Epithelial cell of esophagus (primary cell): Measurements from ENCODE around the gene TUBGCP2.
A peak's percentile ranks its signal among the peaks of the same experiment; 100 is the strongest.

Experiments used
- DNase-seq: peaks from one replicate; pipeline ENCODE4 v3.0.0; 2010; ENCODE audit warnings: low read depth
- H3K4me3 ChIP-seq: 2 replicates; pipeline ENCODE4 v1.5.1; 2011; ENCODE audit warnings: mild to moderate bottlenecking, low read length, control low read depth
- TF ChIP-seq, protein P1 (sequence below): IDR thresholded peaks from 2 replicates; pipeline ENCODE4 v1.5.1; 2011; ENCODE audit warnings: low read depth, mild to moderate bottlenecking, low read length, control low read depth, inconsistent platforms; ENCODE audit not compliant: insufficient read depth; ENCODE audit errors: missing control alignments

Gene TUBGCP2

DNA sequence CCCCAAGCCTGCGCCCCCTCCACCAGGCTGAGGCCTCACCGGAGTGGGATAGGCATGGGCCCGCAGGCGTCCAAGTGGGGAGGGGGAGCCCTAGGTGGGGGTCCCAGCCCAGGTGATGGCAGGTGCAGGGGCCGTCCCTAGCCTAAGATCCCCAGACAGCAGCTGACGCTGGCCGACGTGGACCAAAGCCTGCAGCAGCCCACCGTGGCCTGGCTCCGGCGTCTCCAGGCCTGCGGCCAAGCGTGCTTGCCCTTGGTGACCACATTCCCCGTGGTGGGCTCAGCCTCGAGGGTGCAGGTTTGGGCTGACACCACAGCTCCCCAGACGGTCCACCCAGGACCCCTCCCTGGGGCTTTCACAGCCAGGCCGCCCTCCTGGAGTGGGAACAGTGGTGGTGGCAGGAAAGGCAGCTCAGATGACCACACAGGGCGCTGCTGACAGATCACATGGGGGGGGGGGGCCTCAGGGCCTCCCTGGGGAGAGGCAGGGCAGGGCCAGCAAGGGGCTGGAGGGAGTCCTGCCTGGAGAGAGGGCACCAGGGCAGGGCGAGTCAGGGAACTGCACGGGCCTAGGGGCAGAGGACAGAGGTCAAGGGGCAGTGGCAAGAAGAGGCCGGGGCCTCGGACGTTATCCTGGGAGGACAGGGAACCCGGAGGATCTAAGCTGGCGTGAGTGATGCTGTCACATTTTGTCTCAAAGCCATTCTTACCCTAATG, 31.2 kb downstream of the TUBGCP2 start:
- no peak overlapping the region for H3K4me3 ChIP-seq
- TF ChIP-seq, protein P1, sequence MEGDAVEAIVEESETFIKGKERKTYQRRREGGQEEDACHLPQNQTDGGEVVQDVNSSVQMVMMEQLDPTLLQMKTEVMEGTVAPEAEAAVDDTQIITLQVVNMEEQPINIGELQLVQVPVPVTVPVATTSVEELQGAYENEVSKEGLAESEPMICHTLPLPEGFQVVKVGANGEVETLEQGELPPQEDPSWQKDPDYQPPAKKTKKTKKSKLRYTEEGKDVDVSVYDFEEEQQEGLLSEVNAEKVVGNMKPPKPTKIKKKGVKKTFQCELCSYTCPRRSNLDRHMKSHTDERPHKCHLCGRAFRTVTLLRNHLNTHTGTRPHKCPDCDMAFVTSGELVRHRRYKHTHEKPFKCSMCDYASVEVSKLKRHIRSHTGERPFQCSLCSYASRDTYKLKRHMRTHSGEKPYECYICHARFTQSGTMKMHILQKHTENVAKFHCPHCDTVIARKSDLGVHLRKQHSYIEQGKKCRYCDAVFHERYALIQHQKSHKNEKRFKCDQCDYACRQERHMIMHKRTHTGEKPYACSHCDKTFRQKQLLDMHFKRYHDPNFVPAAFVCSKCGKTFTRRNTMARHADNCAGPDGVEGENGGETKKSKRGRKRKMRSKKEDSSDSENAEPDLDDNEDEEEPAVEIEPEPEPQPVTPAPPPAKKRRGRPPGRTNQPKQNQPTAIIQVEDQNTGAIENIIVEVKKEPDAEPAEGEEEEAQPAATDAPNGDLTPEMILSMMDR: no peak
- no peak for DNase-seq

DNA sequence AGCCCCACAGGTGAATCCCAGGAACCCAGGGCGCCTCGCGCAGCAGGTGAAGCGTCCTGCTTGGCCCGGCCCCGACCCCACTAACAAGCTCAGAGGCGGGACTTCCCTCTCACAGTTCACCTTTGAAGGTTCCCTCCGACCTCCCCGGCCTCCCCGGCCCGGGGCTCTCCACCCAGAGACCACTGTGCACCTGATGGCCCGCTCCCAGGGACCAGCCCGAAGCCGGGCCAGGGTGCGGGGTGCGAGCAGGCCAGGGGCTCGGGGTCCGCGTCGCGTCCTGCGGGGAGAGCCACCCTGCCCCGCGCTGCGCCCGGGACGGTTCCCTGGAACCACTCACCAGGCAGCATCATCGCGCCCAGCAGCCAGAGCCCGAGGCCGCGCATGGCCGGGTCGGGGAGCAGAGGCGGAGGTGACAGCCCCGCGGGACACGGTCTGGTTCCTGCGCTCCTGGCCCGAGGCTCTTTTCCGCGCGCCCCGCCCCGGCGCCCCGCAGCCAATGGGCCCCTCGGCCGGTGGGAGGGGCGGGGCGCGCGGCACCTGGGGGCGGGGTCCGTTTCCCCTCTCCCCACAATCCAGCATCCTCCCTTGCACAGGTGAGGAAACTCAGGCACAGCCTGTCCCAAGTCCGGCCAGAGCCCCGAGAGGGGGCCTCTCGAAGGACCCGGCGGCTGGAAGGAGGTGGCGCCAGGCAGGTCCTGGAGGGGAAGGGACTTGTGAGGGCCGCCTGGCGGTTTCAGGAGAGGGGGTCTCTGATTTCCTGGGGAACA, 32.1 kb downstream of the TUBGCP2 start, which contains the start of gene ADAM8:
Gene ADAM8 (minus strand): TSS at position 434 of the 767 bp plus-strand sequence. CDS start 51 bp downstream, at position 383.
- TF ChIP-seq, protein P1: no peak
- DNase-seq: peak; percentile 51
- peak within 1 kb of the TSS; percentile 5 for H3K4me3 ChIP-seq

DNA sequence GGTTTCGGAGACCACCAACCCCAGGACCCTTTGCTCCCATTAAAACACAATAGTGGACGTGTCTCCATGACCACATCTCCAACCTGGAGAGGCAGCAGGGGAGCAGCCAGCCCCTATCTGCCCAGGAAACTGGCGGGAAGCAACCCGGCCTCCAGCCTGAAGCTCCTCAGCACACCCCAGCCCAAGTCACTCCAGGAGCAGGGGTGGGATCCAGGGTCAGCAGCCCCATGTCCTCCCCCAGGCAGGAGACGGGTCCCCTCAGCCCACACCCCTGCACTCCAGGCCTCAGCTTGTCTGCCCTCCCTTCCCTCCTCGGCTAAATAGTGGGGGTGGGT, 32.6 kb downstream of the TUBGCP2 start:
- DNase-seq: no peak
- no peak overlapping the region for H3K4me3 ChIP-seq
- TF ChIP-seq, protein P1: no peak

DNA sequence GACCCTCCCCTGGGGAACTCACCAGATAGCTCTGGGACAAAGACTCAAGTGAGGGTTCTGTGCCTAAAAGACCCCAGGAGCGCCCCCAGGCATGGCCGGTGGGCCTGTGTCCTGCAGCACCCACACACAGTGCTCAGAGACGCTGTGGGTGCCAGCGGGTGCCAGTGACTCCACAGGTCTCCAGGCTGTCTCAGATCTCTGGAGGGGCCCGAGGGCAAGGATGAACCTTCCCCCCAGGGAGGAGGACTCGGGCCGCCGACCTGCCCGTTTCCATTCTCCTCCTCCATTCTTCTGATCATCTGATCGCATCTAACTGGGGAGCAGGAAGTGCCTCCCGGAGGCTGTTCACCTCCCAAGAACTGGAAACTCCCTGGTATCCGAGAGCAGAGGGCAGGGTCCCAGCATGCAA, 33.0 kb downstream of the TUBGCP2 start:
- DNase-seq: peak; percentile 46
- TF ChIP-seq, protein P1: no peak
- H3K4me3 ChIP-seq: no peak overlapping the region

DNA sequence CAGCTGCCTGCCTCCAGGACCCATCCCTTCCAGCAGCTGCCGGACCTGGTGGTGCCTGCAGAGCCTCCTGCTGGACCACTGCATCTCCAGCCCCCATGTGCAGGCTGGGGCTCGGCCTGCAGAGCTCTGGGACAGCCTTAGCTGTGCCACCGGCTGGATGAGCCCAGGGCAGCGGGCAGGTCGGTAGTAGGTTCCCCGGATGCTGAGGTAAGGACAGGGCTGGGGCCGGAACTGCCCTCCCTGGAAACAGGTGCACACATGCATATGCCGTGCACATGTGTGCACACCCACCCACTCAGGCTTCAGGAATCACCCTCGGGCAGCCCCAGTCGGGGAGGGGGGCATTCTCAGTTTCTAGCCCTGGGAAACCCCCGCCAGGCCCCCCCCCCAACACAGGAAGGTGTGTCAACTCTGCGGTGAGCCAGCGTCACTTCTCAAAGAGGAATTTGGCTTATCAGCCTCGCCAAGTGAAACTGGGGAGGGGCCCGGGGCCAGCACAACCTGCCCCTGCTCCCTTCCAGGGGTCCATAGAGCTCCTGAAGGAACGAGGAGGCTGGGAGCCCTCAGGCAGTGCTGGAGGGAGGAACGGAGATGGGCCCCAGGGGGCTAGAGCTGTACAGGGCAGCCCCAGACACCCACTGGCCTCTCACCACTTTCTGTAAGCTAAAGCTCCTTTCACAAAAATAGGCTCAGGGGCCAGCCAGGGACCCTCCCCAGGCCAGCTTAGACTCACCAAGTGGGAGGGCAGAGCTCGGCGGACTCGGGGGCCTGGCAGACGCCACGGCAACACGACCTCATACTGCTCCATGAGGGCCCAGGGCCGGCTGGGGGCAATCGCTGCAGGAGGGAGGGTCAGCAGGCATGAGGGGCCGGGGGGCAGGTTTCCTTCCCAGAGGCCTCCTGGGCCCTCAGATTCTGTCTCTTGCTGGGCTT, 33.7 kb downstream of the TUBGCP2 start:
- peak; percentile 90 for DNase-seq
- TF ChIP-seq, protein P1: no peak
- H3K4me3 ChIP-seq: no peak overlapping the region

DNA sequence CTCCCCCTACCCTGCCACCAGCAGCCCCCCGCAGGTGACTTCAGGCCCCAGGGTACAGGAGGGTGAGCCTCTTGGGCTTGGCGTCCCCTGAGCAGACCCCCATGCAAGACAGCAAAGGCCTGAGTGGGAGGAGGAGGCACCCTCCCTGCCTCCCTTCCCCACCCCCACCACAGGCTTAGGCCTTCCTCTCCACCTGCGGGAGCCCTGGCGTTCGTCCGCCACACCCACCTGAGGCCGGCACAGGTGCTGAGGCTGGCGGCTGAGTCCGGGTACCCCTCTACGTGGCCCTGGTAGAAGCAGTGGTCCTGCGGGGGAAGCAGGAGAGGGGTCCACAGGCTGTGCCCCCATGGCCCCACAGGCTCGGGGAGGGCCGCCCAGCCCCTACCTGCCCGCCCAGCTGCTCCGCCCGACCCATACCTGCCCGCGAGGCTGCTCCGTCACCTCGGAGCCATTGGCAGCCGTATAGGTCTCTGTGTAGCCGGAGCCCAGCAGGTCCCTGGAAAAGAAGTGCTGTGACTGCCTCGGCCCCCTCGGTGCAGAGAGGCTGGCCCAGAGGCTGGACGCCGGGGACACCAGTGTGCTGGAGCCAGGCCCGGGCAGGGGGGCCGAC, 35.0 kb downstream of the TUBGCP2 start:
- TF ChIP-seq, protein P1: no peak
- H3K4me3 ChIP-seq: no peak overlapping the region
- DNase-seq: no peak
